NCI-H146 treated with DMSO at 0.1 percent for 48 hours (cell line): ENCODE results near the gene STEAP3.

Experiments
- DNase-seq: peaks from one replicate; lab custom pipeline; 2025; ENCODE audit not compliant: unreplicated experiment; lab: John Stamatoyannopoulos, UW

Gene STEAP3

GRCh38 chr2:119225105-119225865, 1.7 kb downstream of the STEAP3 start:
- peak; percentile 44 for DNase-seq

GRCh38 chr2:119225926-119226325, 2.3 kb downstream of the STEAP3 start:
- DNase-seq = no peak

DNA sequence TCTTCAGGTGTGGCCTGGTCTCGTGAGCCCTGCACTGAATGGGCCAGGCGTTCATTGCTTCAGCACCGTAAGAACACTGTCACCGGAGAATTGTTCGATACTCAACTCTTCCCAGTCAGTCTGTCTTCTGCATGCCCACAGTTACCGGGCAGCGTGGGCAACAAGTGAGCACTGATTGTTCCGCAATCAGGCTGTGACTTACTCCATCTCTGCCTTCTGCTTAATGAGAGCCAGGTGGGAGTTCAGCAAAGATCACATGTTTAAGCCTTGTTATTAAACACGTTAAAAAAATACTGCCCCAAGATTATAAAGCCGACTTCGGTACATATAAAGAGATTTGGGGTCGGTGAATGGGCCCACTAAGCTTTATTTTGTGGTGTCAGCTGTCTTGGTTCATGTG, 3.7 kb downstream of the STEAP3 start:
- DNase-seq = no peak

DNA sequence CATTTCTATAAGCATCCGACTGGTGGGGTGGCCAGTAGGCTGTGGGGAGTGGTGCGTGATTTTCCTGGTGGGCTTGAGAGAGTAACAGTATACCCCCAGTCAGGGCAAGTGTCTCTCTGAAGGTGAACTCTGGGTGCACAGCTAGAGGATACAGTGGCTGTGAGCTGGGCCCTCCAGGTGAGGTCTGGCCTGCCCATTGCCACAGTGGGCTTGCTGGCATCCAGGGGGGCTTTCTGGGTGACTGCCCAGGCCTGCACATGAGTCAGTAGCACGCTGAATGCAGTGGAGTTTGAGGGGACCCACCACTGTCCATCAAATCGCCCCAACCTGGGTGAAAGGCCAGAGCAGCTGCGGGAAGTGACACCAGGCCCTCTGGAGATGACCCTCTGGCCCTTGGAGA, 4.5 kb downstream of the STEAP3 start:
- DNase-seq = no peak

DNA sequence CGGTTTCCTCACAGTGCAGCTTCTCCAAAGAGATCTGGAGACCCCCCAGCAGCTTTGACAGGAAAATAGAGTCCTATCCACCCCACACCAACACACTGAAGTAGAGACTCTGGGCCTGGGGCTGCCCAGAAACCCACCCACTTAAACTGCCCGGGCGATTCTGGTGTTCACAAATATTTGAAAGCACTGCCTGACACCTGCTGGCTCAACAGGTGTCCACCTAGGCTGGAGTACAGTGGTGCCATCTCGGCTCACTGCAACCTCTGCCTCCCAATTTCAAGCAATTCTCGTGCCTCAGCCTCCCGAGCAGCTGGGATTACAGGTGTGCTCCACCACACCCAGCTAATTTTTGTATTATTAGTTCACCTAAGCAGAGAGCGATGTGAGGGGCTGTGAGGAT, 5.3 kb downstream of the STEAP3 start:
- DNase-seq = no peak

- no peak for DNase-seq
Observed at GRCh38 chr2:119229716-119230115, 6.1 kb downstream of the STEAP3 start.

- DNase-seq = no peak
Observed at GRCh38 chr2:119230219-119231185, 6.9 kb downstream of the STEAP3 start.

DNA sequence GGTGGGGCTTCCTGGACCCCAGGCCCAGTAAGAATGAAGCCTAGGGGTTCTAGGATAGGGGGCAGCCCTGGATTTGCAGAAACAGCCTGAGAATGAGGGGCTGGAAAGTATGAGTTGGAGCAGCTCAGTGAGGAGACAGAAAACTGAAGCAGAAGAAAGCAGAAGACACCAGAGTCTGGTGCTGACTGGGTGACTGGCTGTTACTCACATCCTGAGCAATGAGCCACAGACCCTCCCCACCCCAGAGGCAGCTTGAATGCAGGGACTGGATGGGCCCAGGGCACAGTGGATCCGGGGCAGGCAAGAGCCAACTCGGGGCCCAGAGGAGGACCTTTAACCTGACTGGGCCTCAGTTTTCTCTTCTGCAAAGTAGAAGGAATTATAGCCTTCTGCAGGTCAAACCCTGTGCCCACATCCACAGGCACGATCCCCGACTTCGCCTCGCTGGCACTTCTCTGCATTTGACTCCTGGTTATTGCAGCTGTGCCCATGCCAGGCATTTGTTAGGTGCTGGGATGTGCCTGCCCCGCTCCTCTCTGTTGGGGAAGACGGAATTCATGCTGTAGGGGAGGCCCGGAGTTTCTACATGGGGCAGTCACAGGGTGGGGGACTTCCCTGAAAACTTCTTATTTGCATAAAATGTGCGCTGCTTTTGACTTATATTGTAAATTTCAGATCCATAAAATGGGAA, 8.5 kb downstream of the STEAP3 start:
- no peak for DNase-seq

DNA sequence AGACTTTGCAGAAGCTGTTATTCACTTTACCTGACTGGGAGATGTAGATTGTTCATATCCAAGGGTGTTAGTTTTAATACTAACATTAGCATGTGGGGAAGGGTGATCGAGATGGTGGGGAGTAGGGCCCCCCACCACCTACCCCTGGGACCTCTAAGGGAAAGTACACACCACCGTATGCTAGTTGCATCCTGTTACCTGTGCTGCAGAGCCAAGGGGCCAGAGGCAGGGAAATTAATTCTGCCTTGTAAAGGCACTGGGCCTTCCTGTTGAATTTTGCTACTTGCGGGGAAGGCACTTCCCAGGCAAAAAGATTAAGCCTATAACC, 9.0 kb downstream of the STEAP3 start:
- DNase-seq = no peak

GRCh38 chr2:119233326-119234020, 9.8 kb downstream of the STEAP3 start:
- no peak for DNase-seq

GRCh38 chr2:119234021-119235019, 10.7 kb downstream of the STEAP3 start:
- DNase-seq = peak; percentile 37

DNA sequence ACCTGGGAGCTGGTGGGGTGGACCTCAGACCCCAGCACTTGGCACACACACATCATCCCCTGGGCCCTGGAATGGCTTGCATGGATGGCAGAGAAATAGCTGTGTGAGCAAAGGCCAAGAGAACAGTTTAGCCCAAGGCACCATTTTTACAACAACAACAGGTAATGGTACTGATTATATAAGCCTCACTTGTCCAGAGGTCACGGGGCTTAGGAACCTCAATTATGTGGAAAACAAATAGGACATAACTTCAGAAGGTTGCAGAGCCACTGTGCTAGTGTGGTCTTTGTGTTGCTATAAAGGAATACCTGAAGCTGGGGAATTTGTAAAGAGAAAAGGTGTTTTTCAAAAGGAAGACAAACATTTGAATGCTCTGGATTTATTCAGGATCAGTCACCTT, 13.2 kb downstream of the STEAP3 start:
- DNase-seq = no peak

DNA sequence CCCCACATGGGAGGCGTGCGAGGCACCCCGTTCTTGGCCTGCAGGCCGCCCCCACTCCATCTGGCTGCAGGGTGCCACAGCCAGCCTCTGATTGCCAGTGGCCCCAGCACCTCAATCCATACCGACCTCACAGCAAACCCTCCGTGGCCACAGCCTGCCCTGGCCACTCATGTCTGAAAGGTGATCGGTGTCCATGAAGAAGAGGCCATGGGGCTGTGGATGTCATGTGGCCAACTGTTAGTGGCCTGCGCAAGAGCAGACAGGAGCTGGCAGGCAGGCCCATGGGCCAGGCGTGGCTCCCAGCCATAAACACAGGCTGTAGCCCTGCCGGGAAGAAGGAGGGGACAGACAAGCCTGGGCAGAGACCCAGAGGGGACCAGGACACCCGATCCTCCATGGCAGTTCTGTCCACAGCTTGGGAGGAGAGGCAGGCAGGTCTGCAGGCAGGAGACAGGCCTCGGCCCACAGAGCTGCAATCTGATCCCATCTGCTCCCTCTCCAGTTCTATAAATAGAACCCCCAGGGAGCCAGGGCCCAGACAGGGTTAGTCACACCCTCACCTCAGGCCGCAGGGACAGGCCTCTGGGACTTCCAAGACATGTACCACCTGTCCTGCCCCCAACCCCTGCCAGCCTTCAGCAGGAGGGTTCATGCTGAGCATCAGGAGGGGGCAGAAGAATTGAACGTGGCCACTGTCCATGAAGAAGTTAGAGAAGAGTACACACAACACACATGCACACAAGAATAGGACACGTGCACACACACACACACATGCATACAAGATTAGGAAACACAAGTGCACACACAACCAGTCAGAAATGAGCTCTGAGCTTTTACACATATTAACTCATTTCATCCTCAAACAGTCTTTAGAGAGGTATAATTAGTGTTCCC, 16.9 kb downstream of the STEAP3 start:
- peak; percentile 93 for DNase-seq

GRCh38 chr2:119241205-119241532, 17.5 kb downstream of the STEAP3 start:
- no peak for DNase-seq

DNA sequence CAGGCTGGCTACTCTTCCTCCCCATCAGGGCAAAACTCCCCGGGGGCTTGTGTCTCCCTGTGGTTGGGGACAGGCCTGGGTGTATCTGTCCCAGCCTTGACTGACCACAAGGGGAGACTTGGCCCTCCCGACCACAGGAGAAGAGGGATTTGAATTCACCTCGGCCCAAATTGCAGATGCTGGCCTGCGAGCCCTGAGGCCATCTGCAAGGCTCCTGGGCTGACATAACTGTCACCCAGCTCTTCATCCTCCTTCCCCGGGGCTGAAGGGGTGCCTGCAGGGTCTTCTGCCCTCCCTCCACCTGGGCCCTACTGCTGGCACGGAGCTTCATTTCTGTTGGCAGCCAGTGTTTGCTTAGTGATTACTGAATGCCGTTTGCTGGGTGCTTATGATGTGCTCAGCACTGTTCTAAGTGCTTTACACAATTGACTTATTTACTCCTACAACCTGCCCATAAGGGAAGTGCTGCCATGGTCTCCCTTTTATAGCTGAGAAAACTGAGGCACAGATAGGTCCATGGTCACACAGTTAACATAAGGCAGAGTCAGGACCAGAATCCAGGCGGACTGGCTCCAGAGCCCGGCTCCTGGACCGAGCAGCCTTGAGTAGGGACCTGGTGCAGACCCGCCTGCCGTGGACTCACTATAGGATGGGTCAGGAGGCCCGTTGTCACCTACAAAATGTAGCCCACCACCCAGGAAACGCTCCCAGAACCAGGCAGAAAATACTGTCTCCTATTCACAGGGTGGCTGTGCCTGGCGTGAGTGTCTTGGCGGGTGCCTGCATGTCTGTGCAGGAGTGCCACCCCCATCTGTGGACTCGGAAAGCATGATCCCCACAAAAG, 18.9 kb downstream of the STEAP3 start:
- DNase-seq = peak; percentile 49

- no peak for DNase-seq
Observed at GRCh38 chr2:119243621-119244020, 20.0 kb downstream of the STEAP3 start.

DNA sequence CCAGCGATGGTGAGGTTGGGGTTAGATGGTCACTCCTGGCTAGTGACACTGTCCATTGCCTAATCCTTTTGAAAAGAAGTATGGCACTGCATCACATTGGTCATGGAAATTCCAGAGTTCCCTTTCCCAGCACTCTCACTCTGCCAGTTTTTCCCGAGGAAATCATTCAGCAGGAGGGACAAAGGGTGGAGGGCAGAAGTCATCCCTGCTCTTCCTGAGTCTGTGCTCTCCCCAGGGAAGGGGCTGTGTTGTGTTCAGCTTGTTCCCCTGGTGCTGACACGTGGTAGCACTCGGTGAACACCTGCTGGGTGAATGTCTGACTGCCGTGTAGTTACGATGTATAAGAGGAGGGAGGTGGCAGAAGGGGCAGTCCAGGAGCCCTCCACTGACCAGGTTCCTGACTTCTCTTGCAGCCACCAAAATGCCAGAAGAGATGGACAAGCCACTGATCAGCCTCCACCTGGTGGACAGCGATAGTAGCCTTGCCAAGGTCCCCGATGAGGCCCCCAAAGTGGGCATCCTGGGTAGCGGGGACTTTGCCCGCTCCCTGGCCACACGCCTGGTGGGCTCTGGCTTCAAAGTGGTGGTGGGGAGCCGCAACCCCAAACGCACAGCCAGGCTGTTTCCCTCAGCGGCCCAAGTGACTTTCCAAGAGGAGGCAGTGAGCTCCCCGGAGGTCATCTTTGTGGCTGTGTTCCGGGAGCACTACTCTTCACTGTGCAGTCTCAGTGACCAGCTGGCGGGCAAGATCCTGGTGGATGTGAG, 21.6 kb downstream of the STEAP3 start:
- no peak for DNase-seq
